Thymus (tissue), 11 donors: ENCODE measurements around the gene SCARF2. TPM values are rescaled to one million over a fixed set of nuclear protein-coding genes. Genes with fewer than 3 reads are reported as not detected.
A peak's percentile ranks its signal among the peaks of the same experiment; 100 is the strongest.

Experiments
- DNase-seq, 9 donors: peaks; one replicate each; pipeline ENCODE4 v3.0.0-alpha.2; 2013; ENCODE audit warnings: low spot score in 9 of 9, low read depth in 6 of 9, missing footprints in 1 of 9
- H3K27ac ChIP-seq, 2 donors: one replicate each; pipeline ENCODE4 v1.5.1; 2013; ENCODE audit warnings: control low read depth in 1 of 2, low read depth in 1 of 2, low read length in 1 of 2, mild to moderate bottlenecking in 1 of 2, moderate library complexity in 1 of 2
- H3K27me3 ChIP-seq, 2 donors: one replicate each; pipeline ENCODE4 v1.5.1; 2013; ENCODE audit warnings: low read length in 1 of 2; ENCODE audit not compliant: control insufficient read depth in 2 of 2, insufficient read depth in 1 of 2
- H3K36me3 ChIP-seq, 2 donors: one replicate each; pipeline ENCODE4 v1.5.1; 2013; ENCODE audit warnings: low read length in 1 of 2, mild to moderate bottlenecking in 1 of 2, moderate library complexity in 1 of 2; ENCODE audit not compliant: control insufficient read depth in 2 of 2, insufficient read depth in 2 of 2
- H3K4me1 ChIP-seq, 2 donors: one replicate each; pipeline ENCODE4 v1.5.1; 2013; ENCODE audit warnings: low read length in 2 of 2; ENCODE audit not compliant: control insufficient read depth in 2 of 2, insufficient read depth in 2 of 2
- H3K4me3 ChIP-seq, 2 donors: one replicate each; pipeline ENCODE4 v1.5.1; 2013; ENCODE audit warnings: low read length in 2 of 2, control low read depth in 1 of 2, mild to moderate bottlenecking in 1 of 2
- H3K9me3 ChIP-seq, 2 donors: one replicate each; pipeline ENCODE4 v1.5.1; 2013; ENCODE audit warnings: low read length in 1 of 2, mild to moderate bottlenecking in 1 of 2; ENCODE audit not compliant: control insufficient read depth in 2 of 2, insufficient read depth in 1 of 2
- whole genome bisulfite sequencing: extraction: QIAGEN DNeasy Blood & Tissue Kit; methylation state at CpG from one replicate; pipeline ENCODE4 v1.1.7; 2013; 5-methylcytosine and 5-hydroxymethylcytosine counted together
- polyA plus RNA-seq: library from polyadenylated mRNA; stranded (reverse); fragments of 200-250 nt; gene quantifications from one replicate; pipeline ENCODE4 v1.2.3, GENCODE V29; 2013
- total RNA-seq: library from RNA; stranded (reverse); fragments of 120-200 nt; gene quantifications from one replicate; pipeline ENCODE4 v1.2.4, GENCODE V29; 2013
- donor health status: healthy.

Gene SCARF2
- total and polyA plus RNA-seq, 2 donors: 0.38 to 1.3 TPM

DNA sequence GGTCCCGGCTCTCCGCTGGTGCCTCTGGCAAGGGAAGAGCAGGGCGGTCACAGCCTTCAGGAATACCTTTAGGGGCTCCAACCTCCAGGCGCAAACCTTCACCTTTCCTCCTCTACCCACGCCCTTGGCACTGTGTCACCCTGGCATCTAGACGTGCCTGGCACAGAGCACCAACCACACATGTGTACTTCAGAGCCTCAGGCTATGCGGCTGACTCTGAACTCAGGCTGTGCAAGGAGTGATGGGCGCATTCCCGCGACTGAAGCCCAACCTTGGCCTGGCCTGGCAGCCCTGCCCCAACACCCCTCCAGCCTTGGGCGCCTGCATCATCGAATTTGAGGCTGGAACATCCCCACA is 11.4 kb downstream of the SCARF2 start:
- Histone ChIP-seq H3K27me3 (peaks cover 66 to 85% of the 10 kb centered on the region in 2 donors), H3K4me3 (no peak overlapping the region), H3K27ac (no peak overlapping the region), H3K36me3 (no peaks in the 10 kb centered on the region), H3K4me1 (peaks cover 21 to 56% of the 10 kb centered on the region in 2 donors), H3K9me3 (peaks cover 0 to 23% of the 10 kb centered on the region in 2 donors)
- 89% methylated on average over 12 of the region's 12 CpGs for WGBS
- DNase-seq: no peak

DNA sequence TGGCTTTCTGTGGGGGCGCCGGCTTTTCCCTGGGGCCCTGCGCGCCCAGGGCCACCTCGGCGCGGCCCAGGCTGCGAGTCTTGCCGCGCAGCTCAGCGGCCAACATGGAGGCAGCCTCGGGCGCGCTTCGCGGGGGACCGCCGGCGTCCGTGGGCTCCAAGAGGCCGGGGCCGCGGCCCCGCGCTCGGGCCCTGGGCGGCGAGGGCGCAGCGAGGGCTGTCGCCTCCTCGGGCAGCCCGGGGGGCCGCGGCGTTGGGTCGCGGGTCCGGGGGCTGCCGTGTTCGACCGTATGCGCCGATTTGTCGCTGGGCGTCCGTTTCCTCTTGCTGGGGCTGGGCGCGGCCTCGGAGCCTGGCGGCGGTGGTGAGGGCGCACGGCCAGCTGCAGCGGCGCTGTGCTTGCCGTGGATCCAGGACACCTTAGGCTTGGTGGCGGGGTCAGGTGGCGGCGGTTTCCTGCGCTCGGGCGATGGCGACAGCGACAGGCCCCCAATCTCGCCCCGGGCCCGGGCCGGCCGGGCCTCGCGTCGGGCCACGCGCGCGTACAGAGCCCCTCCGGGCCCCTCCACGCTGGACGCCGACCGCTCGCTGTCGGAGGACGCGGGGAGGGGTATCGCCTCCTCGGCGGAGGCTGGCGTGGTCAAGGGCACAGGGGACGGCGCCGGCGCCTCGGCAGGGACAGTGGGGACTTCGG is 11.9 kb downstream of the SCARF2 start:
- peaks cover 0 to 21% of the 10 kb centered on the region in 2 donors for H3K9me3 ChIP-seq
- WGBS: 14% methylated on average over 96 of the region's 96 CpGs
- no peak for DNase-seq
- H3K4me1 ChIP-seq: peaks cover 16 to 53% of the 10 kb centered on the region in 2 donors
- H3K27me3 ChIP-seq: peaks cover 61 to 80% of the 10 kb centered on the region in 2 donors
- no peaks in the 10 kb centered on the region for H3K36me3 ChIP-seq
- H3K27ac ChIP-seq: no peak overlapping the region
- H3K4me3 ChIP-seq: peak overlapping the region in 1 of 2 donors; percentile 23

DNA sequence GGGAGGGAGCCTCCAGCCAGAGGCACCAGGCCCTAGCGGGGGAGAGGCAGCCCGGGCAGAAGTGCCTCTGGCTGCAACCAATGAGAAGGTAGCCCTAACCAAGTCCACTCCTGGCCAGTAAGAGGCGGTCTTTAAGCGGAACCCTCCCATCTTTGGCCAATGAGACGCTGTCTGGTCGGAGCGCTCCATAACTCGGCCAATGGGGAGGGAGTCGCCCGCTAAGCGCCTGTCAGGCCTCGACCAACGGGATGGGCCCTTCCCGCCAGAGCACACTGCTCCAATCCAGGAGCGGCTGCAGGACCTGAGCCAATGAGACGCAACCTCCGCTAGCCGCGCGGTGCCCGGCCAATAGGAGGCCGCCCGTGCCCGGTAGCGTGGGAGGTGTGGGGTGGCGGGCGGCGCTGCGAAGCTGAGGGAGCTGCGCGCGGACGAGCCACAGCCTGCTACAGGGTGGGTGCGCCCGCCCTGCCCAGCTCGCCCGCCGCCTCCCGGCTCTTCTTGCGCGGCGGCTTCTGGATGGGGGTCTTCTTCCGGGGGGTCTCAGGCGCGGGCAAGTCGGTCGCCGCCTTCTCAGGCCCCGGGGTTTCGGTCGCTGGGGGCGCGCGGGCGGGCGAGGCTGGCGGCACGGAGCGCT is 12.6 kb downstream of the SCARF2 start:
- Histone ChIP-seq H3K36me3 (no peaks in the 10 kb centered on the region), H3K4me1 (peaks cover 15 to 50% of the 10 kb centered on the region in 2 donors), H3K27ac (no peak overlapping the region), H3K4me3 (no peak overlapping the region), H3K27me3 (peaks cover 54 to 73% of the 10 kb centered on the region in 2 donors), H3K9me3 (peaks cover 0 to 15% of the 10 kb centered on the region in 2 donors)
- WGBS: 50% methylated on average over 59 of the region's 59 CpGs
- no peak for DNase-seq

DNA sequence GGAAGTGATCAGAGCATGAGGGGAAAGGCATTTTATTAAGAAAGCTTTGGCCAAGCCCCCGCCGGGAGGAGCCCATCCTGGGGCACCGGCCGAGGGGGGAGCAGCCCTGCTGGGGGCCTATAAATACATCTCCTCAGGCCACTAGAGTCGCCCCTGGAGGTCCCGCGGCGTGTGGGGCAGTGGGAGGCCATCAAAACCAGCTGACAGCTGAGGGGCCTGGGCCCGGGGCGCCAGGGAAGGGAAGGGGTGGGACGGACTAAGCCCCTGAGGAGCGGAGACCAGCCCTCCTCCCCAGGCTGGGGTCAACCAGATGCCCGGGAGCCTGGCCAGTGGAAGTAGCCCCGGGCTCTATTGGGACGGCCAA is 13.1 kb downstream of the SCARF2 start:
- WGBS: 92% methylated on average over 15 of the region's 15 CpGs
- peaks cover 49 to 68% of the 10 kb centered on the region in 2 donors for H3K27me3 ChIP-seq
- H3K27ac ChIP-seq: no peak overlapping the region
- peaks cover 15 to 45% of the 10 kb centered on the region in 2 donors for H3K4me1 ChIP-seq
- no peaks in the 10 kb centered on the region for H3K36me3 ChIP-seq
- no peak for DNase-seq
- peaks cover 0 to 11% of the 10 kb centered on the region in 2 donors for H3K9me3 ChIP-seq
- no peak overlapping the region for H3K4me3 ChIP-seq

DNA sequence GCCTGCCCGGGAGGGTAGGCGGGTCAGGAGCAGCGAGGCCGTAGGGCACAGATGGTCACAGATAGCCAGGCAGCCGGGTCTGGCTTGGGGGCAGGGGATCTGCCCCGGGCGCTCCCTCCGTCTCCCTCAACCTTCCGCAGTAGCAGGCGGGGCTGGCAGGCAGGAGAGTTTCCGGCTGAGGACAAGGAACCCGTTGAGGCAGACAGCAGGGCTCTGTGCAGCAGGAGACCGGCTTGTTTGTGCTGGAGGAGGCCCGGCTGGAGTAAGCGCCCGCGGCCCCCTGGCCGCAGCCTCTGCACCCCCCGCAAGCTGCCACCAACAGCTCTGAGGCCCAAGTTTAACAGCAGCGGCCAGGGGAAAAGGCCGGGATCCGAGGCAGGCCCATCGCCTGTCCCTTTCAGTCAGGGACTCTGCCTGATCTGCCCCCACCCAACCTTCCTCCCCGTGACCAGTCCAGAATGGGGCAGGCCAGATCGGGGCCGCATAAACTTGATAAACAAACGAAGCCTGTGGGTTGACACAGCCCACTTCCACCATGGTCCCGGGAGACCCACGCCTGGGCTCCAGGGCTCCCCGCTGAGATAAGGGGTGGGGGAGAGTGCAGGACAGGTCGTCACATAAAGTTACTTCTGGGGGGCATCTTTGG is 13.6 kb downstream of the SCARF2 start:
- peaks cover 44 to 63% of the 10 kb centered on the region in 2 donors for H3K27me3 ChIP-seq

DNA sequence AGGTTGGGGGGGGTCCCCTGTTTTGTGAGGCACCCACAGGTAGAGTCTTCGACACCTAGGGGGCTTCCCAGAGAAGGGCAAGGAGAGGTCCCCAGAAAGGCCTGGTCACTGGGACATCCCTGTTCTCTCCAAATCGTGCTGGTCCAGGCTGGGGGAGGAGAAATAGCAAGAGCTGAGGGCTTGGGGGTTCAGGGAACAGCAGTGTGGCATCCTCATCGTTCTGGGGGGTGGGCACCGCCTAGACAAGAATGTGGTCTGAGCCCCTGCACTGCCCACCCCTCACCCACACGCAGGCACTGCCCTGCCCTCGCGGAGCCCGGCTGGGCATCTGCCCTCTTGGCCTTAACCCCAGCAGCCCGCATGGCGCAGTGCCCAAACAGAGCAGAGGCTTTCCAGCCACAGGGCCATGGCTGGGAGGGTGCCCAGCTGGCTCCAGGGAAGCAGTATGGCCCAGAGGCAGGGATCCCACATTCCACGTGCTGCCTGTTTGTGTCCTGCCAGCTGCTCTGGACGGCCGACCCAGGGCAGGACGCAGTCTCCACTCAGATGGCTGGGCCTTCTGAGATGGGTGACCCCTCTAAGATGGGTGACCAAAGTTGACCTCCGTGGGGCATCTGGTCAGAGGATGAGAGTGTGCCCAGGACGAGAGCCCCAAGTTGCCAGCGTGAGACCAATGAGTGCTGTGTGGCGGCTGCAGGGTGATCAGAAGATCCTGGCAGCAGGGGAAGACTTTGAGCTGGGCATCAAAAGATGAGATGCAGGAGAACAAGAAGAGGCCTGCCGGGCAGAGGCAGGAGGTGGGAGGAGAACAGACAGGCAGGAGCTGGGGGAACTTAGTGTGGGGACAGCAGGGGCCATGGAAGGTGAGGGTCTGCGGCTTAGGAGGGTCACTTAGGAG is 14.4 kb downstream of the SCARF2 start:
- Histone ChIP-seq H3K4me1 (peaks cover 9 to 39% of the 10 kb centered on the region in 2 donors), H3K4me3 (no peak overlapping the region), H3K9me3 (peaks cover 0 to 9% of the 10 kb centered on the region in 2 donors), H3K36me3 (no peaks in the 10 kb centered on the region), H3K27me3 (peaks cover 37 to 58% of the 10 kb centered on the region in 2 donors), H3K27ac (no peak overlapping the region)
- no peak for DNase-seq
- WGBS: 86% methylated on average over 20 of the region's 20 CpGs

More for the DNA sequence above, 13.6 kb downstream of the SCARF2 start:
- DNase-seq: no peak
- Histone ChIP-seq H3K9me3 (peaks cover 0 to 7% of the 10 kb centered on the region in 2 donors), H3K27ac (no peak overlapping the region), H3K4me1 (peaks cover 12 to 40% of the 10 kb centered on the region in 2 donors), H3K36me3 (no peaks in the 10 kb centered on the region), H3K4me3 (no peak overlapping the region)
- 83% methylated on average over 31 of the region's 31 CpGs for WGBS

DNA sequence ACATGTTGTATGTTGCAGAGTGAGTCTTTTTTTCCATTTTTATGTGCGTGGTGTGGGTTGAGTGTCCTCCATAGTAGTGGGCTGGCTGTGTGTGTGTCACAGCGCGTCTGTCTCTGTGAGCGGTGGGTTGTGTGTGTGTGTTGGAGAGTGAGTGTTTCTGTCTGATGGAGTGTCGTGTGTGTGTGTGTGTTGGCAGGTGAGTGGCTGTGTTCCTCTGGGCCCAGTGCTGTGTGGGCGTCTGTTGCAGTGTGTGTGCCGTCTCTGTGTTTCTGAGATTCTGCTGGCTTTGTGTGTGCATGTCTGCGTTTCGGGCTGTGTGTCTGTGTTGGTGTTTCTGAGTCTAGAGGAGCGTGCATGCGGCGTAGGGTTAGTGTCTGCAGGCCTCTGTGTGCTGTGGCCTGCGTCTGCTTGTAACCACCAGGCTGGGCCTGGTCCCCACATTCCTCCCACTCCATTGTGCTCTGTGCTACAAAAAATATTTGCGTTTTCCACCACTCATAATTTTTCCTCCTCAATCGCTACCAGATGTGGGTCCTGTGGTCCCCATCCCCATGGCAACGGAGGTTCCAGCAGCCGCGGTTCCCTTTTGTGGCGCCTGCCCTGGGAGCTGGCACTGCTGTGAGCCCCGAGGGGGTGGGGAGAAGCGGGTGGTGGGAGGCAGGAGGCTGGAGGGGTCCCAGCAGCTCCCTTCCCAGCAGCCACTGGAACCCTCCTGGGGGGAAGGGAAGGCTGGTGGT is 15.2 kb downstream of the SCARF2 start:
- Histone ChIP-seq H3K27me3 (peaks cover 32 to 51% of the 10 kb centered on the region in 2 donors), H3K4me1 (peaks cover 9 to 43% of the 10 kb centered on the region in 2 donors), H3K9me3 (peaks cover 0 to 14% of the 10 kb centered on the region in 2 donors), H3K36me3 (no peaks in the 10 kb centered on the region), H3K27ac (no peak overlapping the region), H3K4me3 (no peak overlapping the region)
- 34% methylated on average over 21 of the region's 21 CpGs for WGBS
- peak in 2 of 9 donors; percentile 28 to 57 for DNase-seq

DNA sequence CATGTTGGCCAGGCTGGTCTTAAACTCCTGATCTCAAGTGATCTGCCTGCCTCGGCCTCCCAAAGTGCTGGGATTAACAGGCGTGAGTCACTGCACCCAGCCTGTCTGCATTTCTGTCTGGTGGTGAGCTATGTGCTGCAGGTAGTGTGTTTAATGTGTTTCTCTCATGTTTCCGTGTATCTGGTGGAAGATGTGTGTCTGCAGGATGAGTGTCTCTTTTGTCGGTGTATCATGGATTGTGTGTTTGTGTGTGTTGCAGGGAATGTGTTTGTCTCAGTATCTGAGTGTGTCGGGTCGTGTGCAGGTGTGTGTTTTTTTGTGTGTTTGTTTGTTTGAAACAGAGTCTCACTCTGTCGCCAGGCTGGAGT is 16.1 kb downstream of the SCARF2 start:
- no peak for DNase-seq
- Histone ChIP-seq H3K4me1 (peaks cover 9 to 43% of the 10 kb centered on the region in 2 donors), H3K4me3 (no peak overlapping the region), H3K9me3 (peaks cover 0 to 14% of the 10 kb centered on the region in 2 donors), H3K27ac (no peak overlapping the region), H3K36me3 (no peaks in the 10 kb centered on the region), H3K27me3 (peaks cover 25 to 41% of the 10 kb centered on the region in 2 donors)
- 96% methylated on average over 7 of the region's 7 CpGs for WGBS
